ENCODE results near the gene RTTN. TPM values are rescaled to one million over a fixed set of nuclear protein-coding genes. Genes with fewer than 3 reads are reported as not detected.
A peak's percentile ranks its signal among the peaks of the same experiment; 100 is the strongest.

The RTTN gene
- total and polyA plus RNA-seq, 9 of the 15 experiments (the other 6 are each of a cell fraction or from before 2014, with no cell fraction given): 3.1 to 18.3 (median 10.6) TPM

DNA sequence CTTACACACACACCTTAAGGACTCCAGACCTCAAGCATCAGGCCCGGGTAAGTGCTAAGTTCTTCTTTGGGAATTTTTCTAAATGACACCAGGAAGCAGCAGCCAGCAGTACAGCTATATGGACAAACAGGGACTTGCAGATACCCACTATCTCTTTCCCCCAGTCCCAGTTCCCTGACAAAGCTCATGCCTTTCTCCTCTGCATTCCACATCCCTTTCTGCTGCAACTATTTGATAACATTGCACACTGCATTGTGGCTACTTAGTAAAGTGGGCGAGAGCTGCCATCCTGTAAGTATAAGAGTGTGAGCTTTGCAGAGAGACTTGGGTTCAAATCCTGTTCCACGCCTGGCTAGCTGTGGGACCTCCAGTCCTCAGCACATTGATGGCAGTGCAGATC, 243.8 kb downstream of the RTTN start (continued):
- no peak for TF ChIP-seq ESRRB (CRISPR knock-in tag; IDR thresholded peaks at IDR 0.05; ENCODE audit: borderline replicate concordance)
- TF ChIP-seq CXXC5 (CRISPR knock-in tag; IDR thresholded peaks at IDR 0.05): 0 out of 2 replicates have a peak, but pooled peaks have one; percentile 17
- 0 out of 2 replicates have a peak, but pooled peaks have one; percentile 35 for TF ChIP-seq GATA2 (CRISPR knock-in tag; IDR thresholded peaks at IDR 0.05)
- TF ChIP-seq NR2C1 (IDR thresholded peaks at IDR 0.05): no peak
- no peak for TF ChIP-seq NR2C1 (tag; IDR thresholded peaks at IDR 0.05)
- TF ChIP-seq TCF3 (CRISPR knock-in tag; IDR thresholded peaks at IDR 0.05): peak; percentile 94
- no peak for TF ChIP-seq TEAD1 (CRISPR knock-in tag; IDR thresholded peaks at IDR 0.05)
- peak; percentile 48; the same call in 1 of the 2 replicates for TF ChIP-seq SOX6 (IDR thresholded peaks at IDR 0.05)
- 0 out of 2 replicates have a peak, but pooled peaks have one; percentile 14 for TF ChIP-seq ADNP (tag; IDR thresholded peaks at IDR 0.05)
- peak; percentile 90 for TF ChIP-seq CBFA2T3 (IDR thresholded peaks at IDR 0.05)
- TF ChIP-seq, protein P1, sequence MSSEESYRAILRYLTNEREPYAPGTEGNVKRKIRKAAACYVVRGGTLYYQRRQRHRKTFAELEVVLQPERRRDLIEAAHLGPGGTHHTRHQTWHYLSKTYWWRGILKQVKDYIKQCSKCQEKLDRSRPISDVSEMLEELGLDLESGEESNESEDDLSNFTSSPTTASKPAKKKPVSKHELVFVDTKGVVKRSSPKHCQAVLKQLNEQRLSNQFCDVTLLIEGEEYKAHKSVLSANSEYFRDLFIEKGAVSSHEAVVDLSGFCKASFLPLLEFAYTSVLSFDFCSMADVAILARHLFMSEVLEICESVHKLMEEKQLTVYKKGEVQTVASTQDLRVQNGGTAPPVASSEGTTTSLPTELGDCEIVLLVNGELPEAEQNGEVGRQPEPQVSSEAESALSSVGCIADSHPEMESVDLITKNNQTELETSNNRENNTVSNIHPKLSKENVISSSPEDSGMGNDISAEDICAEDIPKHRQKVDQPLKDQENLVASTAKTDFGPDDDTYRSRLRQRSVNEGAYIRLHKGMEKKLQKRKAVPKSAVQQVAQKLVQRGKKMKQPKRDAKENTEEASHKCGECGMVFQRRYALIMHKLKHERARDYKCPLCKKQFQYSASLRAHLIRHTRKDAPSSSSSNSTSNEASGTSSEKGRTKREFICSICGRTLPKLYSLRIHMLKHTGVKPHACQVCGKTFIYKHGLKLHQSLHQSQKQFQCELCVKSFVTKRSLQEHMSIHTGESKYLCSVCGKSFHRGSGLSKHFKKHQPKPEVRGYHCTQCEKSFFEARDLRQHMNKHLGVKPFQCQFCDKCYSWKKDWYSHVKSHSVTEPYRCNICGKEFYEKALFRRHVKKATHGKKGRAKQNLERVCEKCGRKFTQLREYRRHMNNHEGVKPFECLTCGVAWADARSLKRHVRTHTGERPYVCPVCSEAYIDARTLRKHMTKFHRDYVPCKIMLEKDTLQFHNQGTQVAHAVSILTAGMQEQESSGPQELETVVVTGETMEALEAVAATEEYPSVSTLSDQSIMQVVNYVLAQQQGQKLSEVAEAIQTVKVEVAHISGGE (CRISPR knock-in tag; IDR thresholded peaks at IDR 0.05): 0 out of 6 replicates have a peak, but pooled peaks of 1 of the 3 experiments have one; percentile 23
